Retinal pigment epithelial cell (primary cell): ENCODE results near the gene PCDH9.

Experiments
- DNase-seq: peaks from one replicate; pipeline ENCODE4 v3.0.0-alpha.2; 2010; ENCODE audit warnings: low read depth
- H3K4me3 ChIP-seq: 2 replicates; pipeline ENCODE4 v1.5.1; 2011; ENCODE audit warnings: mild to moderate bottlenecking, low read length, control low read depth, moderate library complexity
- CTCF ChIP-seq: conservative IDR thresholded peaks from 2 replicates; pipeline ENCODE4 v1.5.1; 2011; ENCODE audit warnings: low read depth, low read length, control low read depth, inconsistent platforms

The PCDH9 gene

DNA sequence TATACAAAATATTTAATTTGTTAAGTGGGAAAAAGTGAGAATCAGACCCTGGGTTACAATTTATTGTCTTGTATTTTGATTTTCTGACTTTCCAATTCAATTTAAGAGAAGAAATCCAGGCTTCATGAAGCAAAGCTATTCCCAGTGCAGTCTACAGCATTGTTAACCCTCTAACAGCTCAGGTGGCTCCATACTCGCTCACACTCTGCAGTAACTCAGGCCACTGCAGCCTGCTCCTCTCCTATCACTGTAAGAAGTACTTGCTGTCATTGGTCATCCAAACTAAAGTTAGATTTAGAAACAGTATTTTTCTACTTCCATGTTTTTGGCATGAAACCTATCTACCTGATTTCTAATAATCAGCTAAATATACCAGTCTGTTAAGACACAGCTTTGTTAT lies 830.3 kb downstream of the PCDH9 start:
- H3K4me3 ChIP-seq, result no peak overlapping the region
- DNase-seq, result no peak
- no peak for TF ChIP-seq CTCF

DNA sequence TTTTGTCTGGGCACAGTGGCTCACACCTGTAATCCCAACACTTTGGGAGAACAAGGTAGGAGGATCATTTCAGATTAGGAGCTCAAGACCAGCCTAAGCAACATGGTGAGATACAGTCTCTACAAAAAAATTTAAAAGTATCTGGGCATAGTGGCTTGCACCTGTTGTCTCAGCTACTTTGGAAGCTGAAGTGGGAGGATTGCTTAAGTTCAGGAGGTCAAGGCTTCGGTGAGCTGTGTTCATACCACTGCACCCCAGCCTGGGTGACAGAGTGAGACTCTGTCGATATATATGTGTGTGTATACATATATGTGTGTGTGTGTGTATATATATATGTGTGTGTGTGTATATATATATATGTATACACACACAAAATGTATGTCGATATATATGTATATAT lies 833.0 kb downstream of the PCDH9 start:
- no peak overlapping the region for H3K4me3 ChIP-seq
- TF ChIP-seq CTCF, result no peak
- no peak for DNase-seq

DNA sequence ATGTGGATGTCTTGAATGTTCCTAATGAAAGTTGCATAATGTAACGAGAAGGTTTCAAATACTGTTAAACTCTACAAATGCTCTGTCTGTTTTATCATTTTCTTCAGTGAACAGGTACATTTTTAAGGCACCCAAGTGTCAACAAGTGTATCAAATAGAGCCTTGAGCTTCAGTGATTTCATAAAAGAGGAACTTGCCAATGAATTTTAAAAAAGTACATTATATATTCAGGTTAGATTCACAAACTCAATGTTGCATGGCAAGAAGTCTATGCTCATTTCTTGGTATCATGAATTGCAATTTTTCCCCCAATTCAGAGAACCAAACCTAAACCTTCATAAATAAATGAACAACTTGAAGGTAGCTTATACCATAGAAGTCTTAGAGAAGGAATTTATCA lies 838.8 kb downstream of the PCDH9 start:
- no peak for DNase-seq
- H3K4me3 ChIP-seq, result no peak overlapping the region
- no peak for TF ChIP-seq CTCF

- H3K4me3 ChIP-seq, result no peak overlapping the region
- no peak for TF ChIP-seq CTCF
- DNase-seq, result no peak
Observed at GRCh38 chr13:66378894-66379293, 851.2 kb downstream of the PCDH9 start.

- DNase-seq, result no peak
- TF ChIP-seq CTCF, result no peak
- H3K4me3 ChIP-seq, result no peak overlapping the region
Observed at GRCh38 chr13:66377569-66377968, 852.6 kb downstream of the PCDH9 start.

DNA sequence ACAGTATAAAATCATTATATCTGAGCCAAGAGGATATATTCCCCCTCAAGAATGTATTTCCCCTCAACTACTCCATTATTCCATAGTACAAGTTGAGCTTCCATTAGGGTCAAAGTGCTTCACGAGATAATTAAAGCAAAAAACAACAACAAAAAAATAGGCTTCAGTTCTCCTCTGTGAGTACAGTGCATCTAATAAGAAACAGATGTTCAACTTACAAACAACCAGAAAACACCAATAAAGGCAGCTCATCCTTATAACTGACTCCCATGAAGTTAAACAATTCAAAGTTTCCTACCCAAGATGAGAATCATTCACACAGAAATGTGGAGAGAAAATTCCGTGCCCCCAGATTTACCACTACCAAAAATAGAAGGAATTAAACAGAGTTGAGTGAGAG lies 854.4 kb downstream of the PCDH9 start:
- TF ChIP-seq CTCF, result no peak
- no peak for DNase-seq
- no peak overlapping the region for H3K4me3 ChIP-seq

DNA sequence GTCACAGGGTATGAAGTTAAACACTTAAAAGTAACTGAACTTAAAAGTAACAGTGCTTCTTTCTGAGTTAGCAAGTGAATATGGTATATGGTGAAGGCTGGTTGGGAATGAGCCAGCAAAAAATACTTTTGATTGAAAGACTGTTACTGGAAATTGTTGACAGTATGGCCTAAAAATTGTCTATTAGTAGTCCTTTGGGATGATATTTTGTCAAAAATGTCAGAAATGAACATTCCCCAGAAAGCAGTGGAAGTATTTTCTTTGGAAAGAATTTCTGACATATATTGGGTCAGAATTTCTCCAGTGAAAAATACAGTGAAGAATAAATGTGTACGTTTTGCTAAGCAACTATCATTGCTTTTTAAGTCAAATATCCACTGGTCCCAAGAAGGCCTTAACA lies 860.5 kb downstream of the PCDH9 start:
- H3K4me3 ChIP-seq, result no peak overlapping the region
- TF ChIP-seq CTCF, result no peak

More for the DNA sequence above, 860.5 kb downstream of the PCDH9 start:
- DNase-seq, result no peak
